SW 1271 (cell line): ENCODE results near the gene SLC7A5.
"Not testable (repeated sequence)": the region's sequence is repeated elsewhere in the genome, so short reads cannot be mapped to it uniquely, and the experiment has no call there.

ENCODE experiments used
- DNase-seq, 2 experiments: peaks; one replicate each; lab custom pipeline; 2025; lab: John Stamatoyannopoulos, UW

Gene SLC7A5

DNA sequence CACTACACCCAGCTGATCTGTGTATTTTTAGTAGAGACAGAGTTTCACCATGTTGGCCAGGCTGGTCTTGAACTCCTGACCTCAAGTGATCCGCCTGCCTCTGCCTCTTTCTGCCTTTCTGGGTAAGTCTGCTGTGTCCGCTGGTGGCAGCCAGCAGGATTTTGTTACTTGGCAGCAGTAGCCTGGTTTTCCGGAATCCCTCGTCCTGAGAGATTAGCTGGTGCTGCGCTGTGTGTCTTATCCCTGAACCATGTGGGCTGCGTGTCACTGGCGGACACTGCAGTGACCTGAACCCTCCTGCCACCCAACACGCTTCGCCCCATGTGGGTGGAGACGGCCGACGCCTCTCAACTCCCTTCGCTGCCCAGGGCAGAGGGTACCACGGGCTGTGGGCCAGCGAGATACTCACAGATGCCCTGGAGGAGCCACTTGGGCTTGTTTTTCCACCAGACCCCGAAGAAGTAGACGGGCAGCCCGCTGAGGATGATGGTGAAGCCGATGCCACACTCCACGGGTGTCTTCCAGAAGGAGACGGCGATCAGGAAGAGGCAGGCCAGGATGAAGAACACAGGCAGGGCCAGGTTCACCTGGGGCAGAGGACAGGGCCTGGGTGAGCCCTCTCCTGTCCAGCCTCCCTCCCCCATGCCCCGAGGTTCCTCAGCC, 35.2 kb downstream of the SLC7A5 start:
- DNase-seq, result no peak

- no peak for DNase-seq
Measured at GRCh38 chr16:87833548-87833947, 35.8 kb downstream of the SLC7A5 start.

DNA sequence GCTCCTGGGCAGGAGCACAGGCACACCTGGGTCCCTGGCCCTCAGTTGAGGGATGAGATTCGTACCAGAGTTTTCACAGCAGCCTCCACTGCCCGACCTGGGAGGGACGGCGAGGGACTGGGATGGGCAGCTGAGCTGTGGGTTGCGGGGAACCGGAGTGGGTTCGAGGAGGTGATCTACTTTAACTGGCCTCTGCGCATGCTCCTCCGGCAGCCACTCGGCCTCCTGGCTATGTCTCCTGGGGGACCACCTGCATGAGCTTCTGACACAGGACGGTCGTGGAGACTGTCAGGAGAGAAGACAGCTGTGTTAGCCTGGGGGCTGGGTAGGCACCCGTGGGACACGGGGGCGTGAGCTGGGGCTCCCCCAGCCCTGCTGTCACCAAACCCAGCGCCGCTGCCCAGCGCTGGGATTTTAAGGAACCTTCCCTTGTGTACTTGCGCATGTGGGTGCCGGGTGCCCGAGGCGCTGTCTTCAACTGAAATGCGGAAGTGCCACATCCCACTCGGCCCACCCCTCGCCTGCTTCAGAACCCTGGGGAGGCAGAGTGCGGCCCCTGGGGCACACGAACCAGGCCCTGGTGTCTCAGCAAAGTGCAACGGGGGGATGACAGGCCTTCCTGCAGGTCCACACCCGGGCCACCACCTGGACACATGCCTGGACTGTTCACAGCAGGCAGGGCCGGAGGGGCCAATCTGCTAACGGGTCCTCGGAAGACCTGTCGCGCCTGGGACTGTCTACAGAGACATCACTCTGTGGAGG, 36.4 kb downstream of the SLC7A5 start:
- no peak for DNase-seq

GRCh38 chr16:87832137-87832527, 37.2 kb downstream of the SLC7A5 start:
- no peak for DNase-seq

GRCh38 chr16:87831421-87832136, 37.7 kb downstream of the SLC7A5 start:
- no peak for DNase-seq

DNA sequence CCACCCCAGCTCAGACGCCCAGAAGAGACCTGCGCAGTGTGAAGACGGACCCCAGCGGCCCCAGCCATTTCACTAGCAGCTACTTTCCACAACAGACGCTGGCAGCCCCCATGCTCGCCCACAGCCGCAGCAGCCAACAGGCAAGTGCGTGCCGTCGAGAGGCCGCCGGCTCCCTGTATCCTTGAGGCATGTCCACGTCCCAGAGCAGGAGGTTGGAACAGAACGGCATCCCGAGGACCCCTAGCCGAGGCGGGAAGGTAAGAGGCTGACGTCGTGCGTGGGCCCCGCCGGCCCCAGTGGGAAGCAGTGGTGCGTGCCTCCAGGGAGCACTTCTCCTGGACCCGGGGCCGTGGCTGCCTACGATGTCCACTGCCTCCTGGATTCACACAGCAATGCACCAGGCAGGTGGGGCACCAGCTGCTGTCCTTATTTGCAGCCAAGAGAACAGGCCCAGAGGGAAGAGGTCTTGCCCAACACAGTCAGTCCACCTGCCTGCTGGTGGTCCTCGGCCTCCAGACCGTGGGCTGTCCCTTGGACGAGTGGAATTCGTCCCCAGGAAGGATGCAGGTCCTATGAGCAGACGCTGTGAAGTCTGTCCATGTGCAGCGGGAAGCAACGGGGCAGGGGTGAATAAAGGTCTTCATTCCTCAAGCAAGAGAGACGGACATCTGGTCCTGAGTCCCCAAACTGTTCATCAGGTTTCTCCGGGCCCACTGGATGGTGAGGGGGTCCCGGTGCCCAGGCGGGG, 38.5 kb downstream of the SLC7A5 start:
- DNase-seq, result no peak

- DNase-seq, result no peak
Measured at GRCh38 chr16:87829988-87830672, 39.2 kb downstream of the SLC7A5 start.

DNA sequence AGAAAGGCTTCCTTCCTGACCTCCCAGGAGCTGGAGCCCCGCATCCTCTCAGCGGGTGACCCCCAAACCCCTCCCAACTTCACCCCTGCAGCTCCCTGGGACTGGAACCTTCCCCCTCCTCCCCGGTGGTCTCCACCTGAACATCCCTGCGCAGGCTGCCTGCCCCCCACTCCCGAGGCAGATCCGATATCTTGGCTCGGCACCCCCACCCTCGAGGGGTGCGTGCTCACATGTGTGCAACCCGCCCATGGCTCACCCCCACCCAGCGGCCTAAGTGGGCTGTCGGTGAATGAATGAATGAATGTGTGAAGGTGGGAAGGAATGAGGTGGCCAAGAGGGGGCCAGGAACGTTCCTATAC, 39.7 kb downstream of the SLC7A5 start:
- no peak for DNase-seq

- no peak for DNase-seq
Measured at GRCh38 chr16:87828907-87829621, 40.2 kb downstream of the SLC7A5 start.

DNA sequence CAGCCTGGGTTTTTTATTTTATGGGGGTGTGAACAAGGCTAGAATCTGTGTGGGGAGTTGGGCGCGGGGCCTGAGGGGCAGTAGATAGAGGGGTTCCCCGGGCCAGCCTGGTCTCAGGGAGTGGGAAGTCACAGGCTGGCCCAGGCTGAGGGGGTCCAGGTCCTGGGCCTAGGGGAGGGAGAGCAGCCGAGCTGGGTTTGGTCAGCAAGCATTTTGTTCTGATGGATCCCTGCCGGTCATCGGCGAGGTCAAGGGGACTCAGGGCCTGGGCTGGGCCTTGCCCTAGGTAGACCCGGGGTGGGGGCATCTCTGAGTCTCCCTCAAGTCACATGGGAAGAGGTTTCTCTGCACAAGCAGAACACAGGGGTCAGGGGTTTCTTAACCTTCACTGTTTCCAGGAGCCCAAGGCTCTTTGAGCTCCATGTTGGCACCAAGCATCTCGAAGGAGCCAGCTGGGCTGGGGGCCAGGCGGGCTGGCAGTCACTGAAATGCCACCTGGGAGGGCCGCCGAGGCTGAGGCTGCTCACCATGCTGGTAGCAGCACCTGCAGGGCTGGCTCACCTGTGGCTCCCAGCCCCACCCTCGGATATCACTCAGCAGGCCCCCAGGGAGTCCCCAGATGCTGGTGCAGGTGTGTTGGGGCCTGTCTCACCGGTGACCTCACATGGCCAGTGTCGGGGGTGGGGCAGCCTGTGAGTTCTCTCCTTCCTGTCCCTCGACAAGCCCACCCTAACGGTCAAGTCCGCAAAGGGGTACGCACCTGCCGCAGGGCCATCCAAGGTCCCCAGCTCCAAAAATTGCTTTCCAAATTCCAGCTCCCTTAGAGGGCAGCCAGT, 41.0 kb downstream of the SLC7A5 start:
- no peak for DNase-seq

DNA sequence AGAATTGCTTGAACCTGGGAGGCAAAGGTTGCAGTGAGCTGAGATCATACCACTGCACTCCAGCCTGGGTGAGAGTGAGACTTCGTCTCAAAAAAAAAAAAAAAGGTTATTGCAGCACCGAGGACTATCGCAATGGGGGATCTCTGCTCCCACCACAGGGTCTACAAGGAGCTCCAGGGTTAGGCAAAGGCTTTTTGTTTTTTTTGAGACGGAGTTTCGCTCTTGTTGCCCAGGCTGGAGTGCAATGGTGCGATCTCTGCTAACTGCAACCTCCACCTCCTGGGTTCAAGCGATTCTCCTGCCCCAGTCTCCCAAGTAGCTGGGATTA, 41.8 kb downstream of the SLC7A5 start:
- not testable (repeated sequence) for DNase-seq

DNA sequence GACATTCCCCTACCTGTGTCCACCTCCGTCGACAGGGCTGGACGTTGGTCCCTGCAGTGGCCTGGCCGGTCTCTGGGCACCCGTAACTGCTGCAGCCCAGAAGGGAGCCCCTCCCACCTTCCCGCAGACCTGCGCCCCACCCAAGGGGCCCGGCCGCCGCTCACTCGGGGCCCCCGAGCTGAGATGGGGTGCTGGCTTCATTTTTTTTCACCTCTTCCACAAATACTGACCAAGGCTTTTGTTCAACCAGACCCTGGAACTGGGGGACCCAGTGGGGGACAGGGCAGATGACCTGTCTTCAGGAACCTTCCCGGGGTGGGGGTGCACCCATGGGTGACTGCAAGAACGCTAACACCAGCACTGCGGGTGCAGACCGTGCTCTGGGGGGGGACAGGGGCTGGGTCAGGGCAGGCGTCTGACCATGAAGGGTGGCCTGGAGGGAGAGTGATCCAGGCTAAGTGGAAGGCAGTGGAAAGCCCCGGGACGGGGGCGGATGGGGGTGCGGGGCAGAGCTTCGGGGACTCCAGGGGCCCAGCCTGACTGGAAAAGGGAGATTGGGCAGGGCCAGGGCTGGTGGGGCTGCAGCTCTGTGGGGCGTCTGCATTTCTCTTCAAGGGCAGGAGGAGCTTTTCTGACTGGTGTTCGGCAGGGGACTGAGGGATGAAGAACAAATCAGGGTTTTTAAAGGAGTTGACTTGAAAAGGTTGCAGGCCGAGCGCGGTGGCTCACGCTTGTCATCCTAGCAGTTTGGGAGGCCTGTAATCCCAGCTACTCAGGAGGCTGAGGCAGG, 42.3 kb downstream of the SLC7A5 start:
- DNase-seq, result no peak

DNA sequence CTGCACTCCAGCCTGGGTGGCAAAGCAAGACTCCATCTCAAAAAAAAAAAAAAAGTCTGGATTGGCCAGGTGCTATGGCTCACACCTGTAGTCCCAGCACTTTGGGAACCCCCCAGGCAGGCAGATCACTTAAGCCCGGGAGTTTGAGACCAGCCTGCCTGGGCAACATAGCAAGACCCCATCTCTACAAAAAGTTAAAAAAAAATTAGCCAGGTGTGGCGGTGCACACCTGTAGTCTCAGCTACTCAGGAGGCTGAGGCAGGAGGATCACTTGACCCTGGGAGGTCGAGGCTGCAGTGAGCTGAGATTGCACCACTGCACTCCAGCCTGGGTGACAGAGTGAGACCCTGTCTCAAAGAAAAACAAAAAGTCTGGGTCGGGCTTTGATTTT, 42.9 kb downstream of the SLC7A5 start:
- DNase-seq, result not testable (repeated sequence)

GRCh38 chr16:87825842-87826120, 43.5 kb downstream of the SLC7A5 start:
- DNase-seq, result not testable (repeated sequence)

DNA sequence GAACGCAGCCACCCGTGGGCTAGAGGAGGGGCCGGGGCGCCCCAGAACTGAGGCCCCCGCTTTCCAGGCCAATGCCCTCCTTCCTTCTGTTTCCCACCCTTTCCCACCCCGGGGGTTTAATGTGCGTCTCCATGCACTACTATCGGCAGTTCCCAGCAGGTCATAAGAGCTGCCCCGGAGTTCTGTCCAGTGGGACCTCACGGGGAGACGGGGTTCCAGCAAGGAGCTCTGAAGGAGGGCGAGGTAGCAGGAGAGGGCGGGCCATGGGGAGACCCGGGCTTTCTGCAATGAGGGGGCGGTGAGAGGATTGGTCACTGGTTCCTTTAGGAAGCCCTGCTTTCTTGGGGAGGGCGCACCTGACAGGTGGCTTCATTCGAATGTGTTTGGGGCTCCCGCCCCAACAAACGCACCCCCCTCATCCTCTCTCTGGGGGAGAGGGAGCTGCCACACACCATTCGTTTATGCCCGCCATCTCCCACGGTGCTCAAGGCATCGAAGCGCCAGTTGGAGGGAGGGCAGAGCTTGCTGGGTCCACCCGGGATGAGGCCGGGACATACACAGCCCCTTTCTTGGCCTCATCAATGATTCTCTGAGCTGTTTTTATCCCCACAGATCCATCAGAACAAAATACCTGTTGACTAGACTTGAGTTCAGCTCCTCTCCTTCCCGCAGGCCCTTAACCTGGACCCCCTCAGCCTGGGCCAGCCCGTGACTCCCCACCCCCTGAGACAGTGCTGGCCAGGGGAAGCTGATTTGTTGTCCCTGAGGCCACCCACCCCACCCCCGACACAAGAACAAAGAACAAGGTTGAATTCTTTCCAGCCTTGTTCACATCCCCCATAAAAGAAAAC, 44.1 kb downstream of the SLC7A5 start:
- DNase-seq, result no peak

GRCh38 chr16:87824016-87824990, 45.0 kb downstream of the SLC7A5 start:
- DNase-seq, result no peak

DNA sequence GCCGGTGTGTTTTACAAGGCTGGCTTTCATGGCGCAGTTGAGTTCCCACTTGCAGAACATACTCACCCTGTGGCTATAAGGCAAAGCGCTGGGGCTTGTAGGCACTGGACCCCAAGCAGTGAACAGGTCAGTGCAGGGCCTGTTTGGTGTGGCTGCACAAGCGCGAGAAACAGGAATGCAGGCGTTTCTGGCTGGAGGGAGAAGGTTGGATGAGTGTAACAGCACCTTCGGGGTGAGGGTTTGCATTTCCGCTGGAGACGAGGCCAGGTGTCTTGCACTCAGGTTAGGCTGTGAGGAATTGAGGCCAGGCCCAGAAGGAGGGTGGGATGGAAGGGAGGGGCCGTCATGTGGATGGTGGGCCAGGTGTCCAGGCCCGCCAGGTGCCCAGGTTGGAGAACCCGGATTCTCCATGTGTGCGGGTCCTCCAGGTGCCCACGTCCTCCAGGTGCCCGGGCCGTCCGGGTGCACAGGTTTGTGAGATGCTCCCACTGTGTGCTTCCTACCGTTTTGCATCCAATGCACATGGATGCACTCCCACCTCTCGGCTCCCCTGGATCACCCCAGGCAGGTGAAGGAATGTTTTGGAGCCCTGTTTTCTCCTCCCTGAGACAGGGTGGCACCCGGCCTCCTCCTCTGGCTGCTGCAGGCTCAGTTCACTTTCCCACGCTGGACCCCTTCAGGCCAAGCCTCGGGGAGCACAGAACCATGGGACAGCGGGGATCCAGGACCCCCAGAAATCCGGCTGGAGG, 46.0 kb downstream of the SLC7A5 start:
- no peak for DNase-seq
